Activated CD4-positive, alpha-beta T cell treated with anti-CD3 and anti-CD28 coated beads for 24 hours (primary cell): ENCODE data around the gene PSD2.

ENCODE experiments used
- DNase-seq, 2 donors: peaks; one replicate each; pipeline ENCODE4 v3.0.0-alpha.2; 2020; ENCODE audit warnings: low read depth in 2 of 2

Gene PSD2

GRCh38 chr5:139810341-139811273, 15.0 kb downstream of the PSD2 start:
- DNase-seq, result no peak

- no peak for DNase-seq
Measured at GRCh38 chr5:139811274-139811607, 15.6 kb downstream of the PSD2 start.

- DNase-seq, result no peak
Measured at GRCh38 chr5:139812323-139812722, 16.7 kb downstream of the PSD2 start.

- no peak for DNase-seq
Measured at GRCh38 chr5:139812836-139813805, 17.5 kb downstream of the PSD2 start.

- DNase-seq, result no peak
Measured at GRCh38 chr5:139814191-139814601, 18.6 kb downstream of the PSD2 start.

GRCh38 chr5:139814704-139815280, 19.2 kb downstream of the PSD2 start:
- no peak for DNase-seq

- no peak for DNase-seq
Measured at GRCh38 chr5:139816566-139816965, 21.0 kb downstream of the PSD2 start.

GRCh38 chr5:139817362-139817761, 21.8 kb downstream of the PSD2 start:
- no peak for DNase-seq

- no peak for DNase-seq
Measured at GRCh38 chr5:139817970-139818369, 22.4 kb downstream of the PSD2 start.

GRCh38 chr5:139820130-139820529, 24.5 kb downstream of the PSD2 start:
- no peak for DNase-seq

GRCh38 chr5:139820606-139821005, 25.0 kb downstream of the PSD2 start:
- DNase-seq, result no peak

GRCh38 chr5:139821806-139822552, 26.4 kb downstream of the PSD2 start:
- DNase-seq, result no peak

GRCh38 chr5:139822553-139823425, 27.2 kb downstream of the PSD2 start:
- DNase-seq, result no peak

- no peak for DNase-seq
Measured at GRCh38 chr5:139823757-139824355, 28.2 kb downstream of the PSD2 start.

GRCh38 chr5:139825690-139826089, 30.1 kb downstream of the PSD2 start:
- DNase-seq, result no peak

- DNase-seq, result no peak
Measured at GRCh38 chr5:139828207-139828895, 32.7 kb downstream of the PSD2 start.

- DNase-seq, result no peak
Measured at GRCh38 chr5:139829471-139829870, 33.9 kb downstream of the PSD2 start.

- no peak for DNase-seq
Measured at GRCh38 chr5:139831624-139832023, 36.0 kb downstream of the PSD2 start.

GRCh38 chr5:139833525-139833924, 37.9 kb downstream of the PSD2 start:
- no peak for DNase-seq
